Osteoblast (primary cell): ENCODE results near the gene MTARC2. TPM values are rescaled to one million over a fixed set of nuclear protein-coding genes. Genes with fewer than 3 reads are reported as not detected.

ENCODE experiments used
- DNase-seq: peaks from one replicate; pipeline ENCODE4 v3.0.0; 2011; ENCODE audit warnings: low spot score, mixed read lengths; ENCODE audit not compliant: insufficient read length; ENCODE audit errors: missing footprints
- H2AFZ ChIP-seq: 2 replicates; pipeline ENCODE4 v1.6.0; 2011; ENCODE audit warnings: mild to moderate bottlenecking, low read length
- H3K27ac ChIP-seq: 2 replicates; pipeline ENCODE4 v1.5.1; 2011; ENCODE audit warnings: mild to moderate bottlenecking, low read depth, low read length, moderate library complexity
- H3K27me3 ChIP-seq: 2 replicates; pipeline ENCODE4 v1.6.0; 2012; ENCODE audit warnings: mild to moderate bottlenecking, control low read depth, inconsistent platforms, low read length, moderate library complexity; ENCODE audit not compliant: insufficient read depth
- H3K36me3 ChIP-seq: 2 replicates; pipeline ENCODE4 v1.5.1; 2011; ENCODE audit warnings: mild to moderate bottlenecking, low read length, control low read depth, moderate library complexity; ENCODE audit not compliant: insufficient read depth
- H3K4me1 ChIP-seq: 2 replicates; pipeline ENCODE4 v1.5.1; 2011; ENCODE audit warnings: mild to moderate bottlenecking, low read length, control low read depth, moderate library complexity; ENCODE audit not compliant: insufficient read depth
- H3K4me2 ChIP-seq: 2 replicates; pipeline ENCODE4 v1.6.0; 2011; ENCODE audit warnings: mild to moderate bottlenecking, low read length; ENCODE audit not compliant: insufficient read depth
- H3K4me3 ChIP-seq: fragments of 200-600 bp; sonication (generic); 3 replicates; pipeline ENCODE4 v1.5.1; 2012; ENCODE audit warnings: mild to moderate bottlenecking, low read length, inconsistent platforms; ENCODE audit not compliant: insufficient read depth
- H3K79me2 ChIP-seq: 2 replicates; pipeline ENCODE4 v1.6.0; 2012; ENCODE audit warnings: mild to moderate bottlenecking, low read length, control low read depth, inconsistent platforms; ENCODE audit not compliant: insufficient read depth
- H3K9me3 ChIP-seq: 2 replicates; pipeline ENCODE4 v1.5.1; 2011; ENCODE audit warnings: low read depth, low read length, control low read depth
- H4K20me1 ChIP-seq: 2 replicates; pipeline ENCODE4 v1.6.0; 2012; ENCODE audit warnings: mild to moderate bottlenecking, low read length, control low read depth; ENCODE audit not compliant: insufficient read depth
- CTCF ChIP-seq: IDR thresholded peaks from 2 replicates; pipeline ENCODE4 v1.5.1; 2011; ENCODE audit warnings: mild to moderate bottlenecking, low read depth, low read length, moderate library complexity; ENCODE audit errors: extremely low read depth
- total RNA-seq: library from RNA; depleted of rRNA; stranded (reverse); fragments of >200 nt; gene quantifications from 2 replicates; pipeline ENCODE4 v1.2.3, GENCODE V29; 2012

Gene MTARC2
- 7.7 and 9.4 TPM in 2 replicates for total RNA-seq

GRCh38 chr1:220748089-220748934, at the start of gene MTARC2:
Gene MTARC2, plus strand, starts transcription at chr1:220748322. Its CDS starts 210 bp downstream, at chr1:220748532.
- peak; percentile 92 for DNase-seq
- H4K20me1 ChIP-seq: no peaks in the 10 kb centered on the region
- peak within 1 kb of the TSS; percentile 81 for H3K4me3 ChIP-seq
- H3K9me3 ChIP-seq: no peaks in the 10 kb centered on the region
- H3K79me2 ChIP-seq: peaks cover 6% of the 10 kb centered on the region
- no peak for TF ChIP-seq CTCF
- no peaks in the 10 kb centered on the region for H3K36me3 ChIP-seq
- H2AFZ ChIP-seq: peak within 1 kb of the TSS; percentile 86
- H3K27me3 ChIP-seq: no peaks in the 10 kb centered on the region
- H3K4me2 ChIP-seq: peak within 1 kb of the TSS; percentile 80
- H3K27ac ChIP-seq: peak within 1 kb of the TSS; percentile 43
- H3K4me1 ChIP-seq: peaks cover 14% of the 10 kb centered on the region

GRCh38 chr1:220698607-220699016, 49.5 kb upstream of the MTARC2 start:
- Histone ChIP-seq H2AFZ (no peak overlapping the region), H3K79me2 (no peaks in the 10 kb centered on the region), H4K20me1 (no peaks in the 10 kb centered on the region), H3K9me3 (no peaks in the 10 kb centered on the region), H3K27ac (no peak overlapping the region), H3K27me3 (peaks cover 13% of the 10 kb centered on the region), H3K4me3 (no peak overlapping the region), H3K4me1 (no peaks in the 10 kb centered on the region), H3K4me2 (no peak overlapping the region), H3K36me3 (no peaks in the 10 kb centered on the region)
- no peak for DNase-seq
- TF ChIP-seq CTCF: no peak

GRCh38 chr1:220699044-220699443, 49.1 kb upstream of the MTARC2 start:
- Histone ChIP-seq H3K4me3 (no peak overlapping the region), H3K9me3 (no peaks in the 10 kb centered on the region), H2AFZ (no peak overlapping the region), H3K27me3 (peaks cover 13% of the 10 kb centered on the region), H3K4me2 (no peak overlapping the region), H4K20me1 (no peaks in the 10 kb centered on the region), H3K27ac (no peak overlapping the region), H3K79me2 (no peaks in the 10 kb centered on the region), H3K36me3 (no peaks in the 10 kb centered on the region), H3K4me1 (no peaks in the 10 kb centered on the region)
- DNase-seq: no peak
- no peak for TF ChIP-seq CTCF

- Histone ChIP-seq H3K4me2 (no peak overlapping the region), H3K79me2 (no peaks in the 10 kb centered on the region), H3K4me1 (no peaks in the 10 kb centered on the region), H3K4me3 (no peak overlapping the region), H3K36me3 (no peaks in the 10 kb centered on the region), H4K20me1 (no peaks in the 10 kb centered on the region), H2AFZ (no peak overlapping the region), H3K27me3 (peaks cover 6% of the 10 kb centered on the region), H3K9me3 (no peaks in the 10 kb centered on the region), H3K27ac (no peak overlapping the region)
- no peak for DNase-seq
- no peak for TF ChIP-seq CTCF
Measured at GRCh38 chr1:220700556-220701179, 47.5 kb upstream of the MTARC2 start.
